Liver (tissue), 9 donors: ENCODE results near the gene PEAK1. TPM values are rescaled to one million over a fixed set of nuclear protein-coding genes. Genes with fewer than 3 reads are reported as not detected.

ENCODE experiments used
- DNase-seq: peaks from one replicate; pipeline ENCODE4 v3.0.0-alpha.2; 2017; ENCODE audit warnings: low spot score
- H3K27ac ChIP-seq, 2 donors: one replicate each; pipeline ENCODE4 v1.7.0; 2013; ENCODE audit warnings: inconsistent platforms in 2 of 2, low read length in 2 of 2, control low read depth in 1 of 2, low read depth in 1 of 2, mild to moderate bottlenecking in 1 of 2
- H3K27me3 ChIP-seq, 4 donors: one replicate each; pipeline versions ENCODE4 v1.6.1 to v1.7.0; 2013; ENCODE audit warnings: low read length in 3 of 4, inconsistent platforms in 1 of 4, mild to moderate bottlenecking in 1 of 4, moderate library complexity in 1 of 4; ENCODE audit not compliant: control insufficient read depth in 4 of 4, insufficient read depth in 4 of 4
- H3K36me3 ChIP-seq, 4 donors: one replicate each; pipeline versions ENCODE4 v1.6.1 to v1.7.0; 2013; ENCODE audit warnings: low read length in 3 of 4, mild to moderate bottlenecking in 3 of 4, low read depth in 1 of 4, moderate library complexity in 1 of 4; ENCODE audit not compliant: control insufficient read depth in 4 of 4, insufficient read depth in 3 of 4
- H3K4me1 ChIP-seq, 4 donors: one replicate each; pipeline versions ENCODE4 v1.6.1 to v1.7.0; 2013; ENCODE audit warnings: low read length in 3 of 4, mild to moderate bottlenecking in 3 of 4, moderate library complexity in 1 of 4; ENCODE audit not compliant: control insufficient read depth in 4 of 4, insufficient read depth in 4 of 4
- H3K4me3 ChIP-seq, 3 donors: one replicate each; pipeline versions ENCODE4 v1.6.1 to v1.7.0; 2013; ENCODE audit warnings: low read length in 3 of 3, control low read depth in 1 of 3, low read depth in 1 of 3, mild to moderate bottlenecking in 1 of 3
- H3K9ac ChIP-seq, 2 donors: one replicate each; pipeline ENCODE4 v1.7.0; 2013; ENCODE audit warnings: low read length in 2 of 2, mild to moderate bottlenecking in 2 of 2, moderate library complexity in 2 of 2, control low read depth in 1 of 2, low read depth in 1 of 2
- H3K9me3 ChIP-seq, 4 donors: one replicate each; pipeline versions ENCODE4 v1.6.1 to v1.7.0; 2013; ENCODE audit warnings: low read length in 3 of 4; ENCODE audit not compliant: control insufficient read depth in 4 of 4
- EGR1 ChIP-seq, 2 donors: IDR thresholded peaks; 2 replicates each; pipeline ENCODE4 v1.6.1; 2016 to 2018; ENCODE audit warnings: antibody characterized with exemption in 2 of 2, low read depth in 2 of 2
- FOXA1 ChIP-seq: IDR thresholded peaks from 2 replicates; pipeline ENCODE4 v1.6.1; 2016; ENCODE audit warnings: antibody characterized with exemption
- FOXA2 ChIP-seq: IDR thresholded peaks from 2 replicates; pipeline ENCODE4 v1.6.1; 2016; ENCODE audit warnings: antibody characterized with exemption
- GABPA ChIP-seq, 2 donors: IDR thresholded peaks in 1 of 2; conservative IDR thresholded peaks in 1 of 2; 2 replicates each; pipeline ENCODE4 v1.6.1; 2016; ENCODE audit warnings: antibody characterized with exemption in 2 of 2, mild to moderate bottlenecking in 1 of 2, moderate library complexity in 1 of 2
- HNF4G ChIP-seq: IDR thresholded peaks from 2 replicates; pipeline ENCODE4 v1.6.1; 2016; ENCODE audit warnings: antibody characterized with exemption
- JUND ChIP-seq, 2 donors: IDR thresholded peaks; 2 replicates each; pipeline ENCODE4 v1.6.1; 2016; ENCODE audit warnings: antibody characterized with exemption in 2 of 2
- RAD21 ChIP-seq, 2 donors: IDR thresholded peaks; 2 replicates each; pipeline ENCODE4 v1.6.1; 2016; ENCODE audit warnings: antibody characterized with exemption in 2 of 2, mild to moderate bottlenecking in 2 of 2
- RXRA ChIP-seq, 2 donors: IDR thresholded peaks; 2 replicates each; pipeline ENCODE4 v1.6.1; 2017 to 2018; ENCODE audit warnings: antibody characterized with exemption in 2 of 2, mild to moderate bottlenecking in 1 of 2
- SP1 ChIP-seq: IDR thresholded peaks from 2 replicates; pipeline ENCODE4 v1.6.1; 2018; ENCODE audit warnings: antibody characterized with exemption, mild to moderate bottlenecking
- TAF1 ChIP-seq: conservative IDR thresholded peaks from 2 replicates; pipeline ENCODE4 v1.6.1; 2016; ENCODE audit warnings: antibody characterized with exemption, mild to moderate bottlenecking
- YY1 ChIP-seq: IDR thresholded peaks from 2 replicates; pipeline ENCODE4 v1.6.1; 2016; ENCODE audit warnings: antibody characterized with exemption, mild to moderate bottlenecking
- WGBS: extraction: QIAGEN DNeasy Blood & Tissue Kit; methylation state at CpG from one replicate; pipeline ENCODE4 v1.1.7; 2013; 5-methylcytosine and 5-hydroxymethylcytosine counted together
- polyA plus RNA-seq, 2 donors: library from polyadenylated mRNA; stranded (reverse) in 1 of 2; unstranded in 1 of 2; fragments of 200-250 nt in 1 of 2; fragments of >200 nt in 1 of 2; fragmentation: Nextera tagmentation in 1 of 2; extraction: Ambion mirVana in 1 of 2; gene quantifications; one replicate each; pipeline versions ENCODE4 v1.2.1 to v1.2.3, GENCODE V29; 2013 to 2015
- total RNA-seq, 2 donors: library from RNA; depleted of rRNA; stranded (reverse); fragments of >200 nt; gene quantifications; one replicate each; pipeline ENCODE4 v1.2.3, GENCODE V29; 2014
- TF ChIP-seq, protein P1 (sequence below): IDR thresholded peaks from 2 replicates; pipeline ENCODE4 v1.6.1; 2016; ENCODE audit warnings: antibody characterized with exemption
- TF ChIP-seq, protein P2 (sequence below): IDR thresholded peaks from 2 replicates; pipeline ENCODE4 v1.6.1; 2016; ENCODE audit warnings: antibody characterized with exemption
- TF ChIP-seq, protein P3 (sequence below): IDR thresholded peaks from 2 replicates; pipeline ENCODE4 v1.6.1; 2016; ENCODE audit warnings: antibody characterized with exemption
- TF ChIP-seq, protein P4 (sequence below): IDR thresholded peaks from 2 replicates; pipeline ENCODE4 v1.6.1; 2016; ENCODE audit warnings: antibody characterized with exemption, mild to moderate bottlenecking
- donor health status: healthy.
- donor health status: healthy.
- donor health status: healthy.
- donor health status: healthy.
- donor health status: healthy.

Gene PEAK1
- total and polyA plus RNA-seq, 4 donors = 1.8 to 14.9 (median 5.8) TPM

DNA sequence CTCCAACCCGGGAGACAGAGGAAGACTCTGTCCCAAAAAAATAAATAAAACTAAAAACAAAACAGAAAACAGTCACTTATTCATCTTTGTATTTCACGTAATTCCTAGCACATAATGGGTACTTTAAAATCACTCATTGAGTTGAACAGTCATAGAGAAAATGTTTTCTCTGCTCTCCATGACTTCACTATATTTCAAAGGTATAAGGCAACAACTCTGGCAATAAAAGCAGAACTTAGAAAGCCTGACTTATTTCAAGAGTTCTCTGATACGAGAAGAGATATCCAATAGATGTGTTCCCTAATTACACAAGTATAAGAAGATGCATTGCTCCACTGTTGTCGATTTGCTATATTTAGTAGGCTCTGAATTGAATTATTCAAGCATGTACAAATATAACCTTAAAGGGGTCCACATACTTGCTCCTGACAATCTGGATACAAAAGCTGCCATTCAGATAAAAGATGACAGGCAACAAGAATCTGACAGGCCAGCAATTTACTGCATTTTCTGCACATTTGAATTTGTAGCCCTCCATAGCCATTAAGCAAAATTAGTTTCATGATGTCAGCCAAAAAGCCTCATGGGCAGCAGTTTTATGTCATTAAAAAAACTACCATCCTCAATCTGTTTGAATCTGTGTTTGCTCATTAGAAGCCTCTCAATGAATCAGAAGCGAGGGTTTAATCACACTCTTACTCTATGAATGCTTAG, 47.9 kb downstream of the PEAK1 start:
- Histone ChIP-seq H3K36me3 (no peaks in the 10 kb centered on the region), H3K9me3 (no peaks in the 10 kb centered on the region), H3K4me3 (no peak overlapping the region), H3K27me3 (no peaks in the 10 kb centered on the region), H3K27ac (no peak overlapping the region), H3K4me1 (peaks cover 0 to 4% (median 0%) of the 10 kb centered on the region in 4 donors), H3K9ac (no peak overlapping the region)
- DNase-seq = no peak
- TF ChIP-seq, protein P1, sequence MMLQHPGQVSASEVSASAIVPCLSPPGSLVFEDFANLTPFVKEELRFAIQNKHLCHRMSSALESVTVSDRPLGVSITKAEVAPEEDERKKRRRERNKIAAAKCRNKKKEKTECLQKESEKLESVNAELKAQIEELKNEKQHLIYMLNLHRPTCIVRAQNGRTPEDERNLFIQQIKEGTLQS = no peak
- TF ChIP-seq FOXA1 (no peak), RAD21 (IDR thresholded peaks at IDR 0.05) (no peak), RXRA (IDR thresholded peaks at IDR 0.05) (no peak), HNF4G (no peak), YY1 (no peak), GABPA (IDR thresholded peaks at IDR 0.05 in 1 of 2, conservative IDR thresholded peaks at IDR 0.05 in 1 of 2) (no peak), FOXA2 (no peak), SP1 (no peak), EGR1 (IDR thresholded peaks at IDR 0.05; ENCODE audit: low read depth in 2 of 2) (no peak), JUND (IDR thresholded peaks at IDR 0.05) (no peak), TAF1 (no peak)
- TF ChIP-seq, protein P2, sequence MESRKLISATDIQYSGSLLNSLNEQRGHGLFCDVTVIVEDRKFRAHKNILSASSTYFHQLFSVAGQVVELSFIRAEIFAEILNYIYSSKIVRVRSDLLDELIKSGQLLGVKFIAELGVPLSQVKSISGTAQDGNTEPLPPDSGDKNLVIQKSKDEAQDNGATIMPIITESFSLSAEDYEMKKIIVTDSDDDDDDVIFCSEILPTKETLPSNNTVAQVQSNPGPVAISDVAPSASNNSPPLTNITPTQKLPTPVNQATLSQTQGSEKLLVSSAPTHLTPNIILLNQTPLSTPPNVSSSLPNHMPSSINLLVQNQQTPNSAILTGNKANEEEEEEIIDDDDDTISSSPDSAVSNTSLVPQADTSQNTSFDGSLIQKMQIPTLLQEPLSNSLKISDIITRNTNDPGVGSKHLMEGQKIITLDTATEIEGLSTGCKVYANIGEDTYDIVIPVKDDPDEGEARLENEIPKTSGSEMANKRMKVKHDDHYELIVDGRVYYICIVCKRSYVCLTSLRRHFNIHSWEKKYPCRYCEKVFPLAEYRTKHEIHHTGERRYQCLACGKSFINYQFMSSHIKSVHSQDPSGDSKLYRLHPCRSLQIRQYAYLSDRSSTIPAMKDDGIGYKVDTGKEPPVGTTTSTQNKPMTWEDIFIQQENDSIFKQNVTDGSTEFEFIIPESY = no peak
- TF ChIP-seq, protein P3, sequence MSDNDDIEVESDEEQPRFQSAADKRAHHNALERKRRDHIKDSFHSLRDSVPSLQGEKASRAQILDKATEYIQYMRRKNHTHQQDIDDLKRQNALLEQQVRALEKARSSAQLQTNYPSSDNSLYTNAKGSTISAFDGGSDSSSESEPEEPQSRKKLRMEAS = no peak
- TF ChIP-seq, protein P4, sequence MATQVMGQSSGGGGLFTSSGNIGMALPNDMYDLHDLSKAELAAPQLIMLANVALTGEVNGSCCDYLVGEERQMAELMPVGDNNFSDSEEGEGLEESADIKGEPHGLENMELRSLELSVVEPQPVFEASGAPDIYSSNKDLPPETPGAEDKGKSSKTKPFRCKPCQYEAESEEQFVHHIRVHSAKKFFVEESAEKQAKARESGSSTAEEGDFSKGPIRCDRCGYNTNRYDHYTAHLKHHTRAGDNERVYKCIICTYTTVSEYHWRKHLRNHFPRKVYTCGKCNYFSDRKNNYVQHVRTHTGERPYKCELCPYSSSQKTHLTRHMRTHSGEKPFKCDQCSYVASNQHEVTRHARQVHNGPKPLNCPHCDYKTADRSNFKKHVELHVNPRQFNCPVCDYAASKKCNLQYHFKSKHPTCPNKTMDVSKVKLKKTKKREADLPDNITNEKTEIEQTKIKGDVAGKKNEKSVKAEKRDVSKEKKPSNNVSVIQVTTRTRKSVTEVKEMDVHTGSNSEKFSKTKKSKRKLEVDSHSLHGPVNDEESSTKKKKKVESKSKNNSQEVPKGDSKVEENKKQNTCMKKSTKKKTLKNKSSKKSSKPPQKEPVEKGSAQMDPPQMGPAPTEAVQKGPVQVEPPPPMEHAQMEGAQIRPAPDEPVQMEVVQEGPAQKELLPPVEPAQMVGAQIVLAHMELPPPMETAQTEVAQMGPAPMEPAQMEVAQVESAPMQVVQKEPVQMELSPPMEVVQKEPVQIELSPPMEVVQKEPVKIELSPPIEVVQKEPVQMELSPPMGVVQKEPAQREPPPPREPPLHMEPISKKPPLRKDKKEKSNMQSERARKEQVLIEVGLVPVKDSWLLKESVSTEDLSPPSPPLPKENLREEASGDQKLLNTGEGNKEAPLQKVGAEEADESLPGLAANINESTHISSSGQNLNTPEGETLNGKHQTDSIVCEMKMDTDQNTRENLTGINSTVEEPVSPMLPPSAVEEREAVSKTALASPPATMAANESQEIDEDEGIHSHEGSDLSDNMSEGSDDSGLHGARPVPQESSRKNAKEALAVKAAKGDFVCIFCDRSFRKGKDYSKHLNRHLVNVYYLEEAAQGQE = no peak
- WGBS = 93% methylated on average over 5 of the region's 5 CpGs

DNA sequence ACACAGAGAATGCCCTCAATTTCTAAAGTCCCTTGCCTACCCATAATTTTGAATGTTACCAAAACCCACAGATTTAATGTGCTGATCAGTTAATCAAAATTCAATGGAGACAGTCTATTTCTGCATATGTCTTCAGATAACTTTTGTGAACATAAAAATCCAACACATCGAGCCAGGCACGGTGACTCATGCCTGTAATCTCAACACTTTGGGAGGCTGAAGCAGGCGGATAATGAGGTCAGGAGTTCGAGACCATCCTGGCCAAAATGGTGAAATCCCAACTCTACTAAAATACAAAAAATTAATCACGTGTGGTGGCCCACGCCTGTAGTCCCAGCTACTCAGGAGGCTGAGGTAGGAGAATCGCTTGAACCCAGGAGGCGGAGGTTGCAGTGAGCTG, 49.3 kb downstream of the PEAK1 start:
- H3K36me3 ChIP-seq = no peaks in the 10 kb centered on the region
- no peak overlapping the region for H3K27ac ChIP-seq
- no peak for TF ChIP-seq RXRA (IDR thresholded peaks at IDR 0.05)
- TF ChIP-seq, protein P1 = no peak
- no peaks in the 10 kb centered on the region for H3K27me3 ChIP-seq
- no peaks in the 10 kb centered on the region for H3K9me3 ChIP-seq
- 93% methylated on average over 8 of the region's 8 CpGs for WGBS
- no peak for DNase-seq
- H3K4me1 ChIP-seq = peaks cover 0 to 4% (median 0%) of the 10 kb centered on the region in 4 donors
- no peak overlapping the region for H3K9ac ChIP-seq
- no peak overlapping the region for H3K4me3 ChIP-seq
